Heart left ventricle (tissue), 13 donors: ENCODE data around the gene OS9.

ENCODE experiments used
- CTCF ChIP-seq, 12 donors: fragments of 200-600 bp; sonication (generic) in 4 of 12; IDR thresholded peaks; one replicate each; pipeline versions ENCODE4 v1.5.0 to v1.8.0; 2018 to 2022; ENCODE audit warnings: antibody characterized with exemption in 12 of 12, mild to moderate bottlenecking in 5 of 12
- POLR2A ChIP-seq, 2 donors: fragments of 450-650 bp; IDR thresholded peaks; one replicate each; pipeline ENCODE4 v1.6.1; 2017; ENCODE audit warnings: antibody characterized with exemption in 2 of 2, mild to moderate bottlenecking in 2 of 2, moderate library complexity in 2 of 2
- donor health status: ischemic (EF 13 %, LVEDD 7.1; RV severe dilation, severe dysfunction).
- donor health status: DM: no; HTN: yes; CAD: no.
- donor health status: DM: no; HTN: no; CAD: no.
- donor health status: ischemic (EF 25% LVEDD 6.9; RV normal size, moderate dysfunction).
- donor health status: ischemic (EF 25% LVEDD 5.7; RV mildly dilated, moderate dysfunction).
- donor health status: ischemic (EF 35%, LVEDD 5.7; RV mildly dilated, moderate dysfunction).
- donor health status: nonischemic (EF 11% LVEDD 7.7; RV severe dilation, severe dysfunction).
- donor health status: DM: yes; HTN: yes; CAD: no.
- donor health status: PGD.
- donor health status: ischemic (EF 29% LVEDD 5.4; RV normal size, mild dysfunction).
- donor health status: nonischemic (EF 23%, LVEDD 6.1; RV moderate dilation, normal function).

DNA sequence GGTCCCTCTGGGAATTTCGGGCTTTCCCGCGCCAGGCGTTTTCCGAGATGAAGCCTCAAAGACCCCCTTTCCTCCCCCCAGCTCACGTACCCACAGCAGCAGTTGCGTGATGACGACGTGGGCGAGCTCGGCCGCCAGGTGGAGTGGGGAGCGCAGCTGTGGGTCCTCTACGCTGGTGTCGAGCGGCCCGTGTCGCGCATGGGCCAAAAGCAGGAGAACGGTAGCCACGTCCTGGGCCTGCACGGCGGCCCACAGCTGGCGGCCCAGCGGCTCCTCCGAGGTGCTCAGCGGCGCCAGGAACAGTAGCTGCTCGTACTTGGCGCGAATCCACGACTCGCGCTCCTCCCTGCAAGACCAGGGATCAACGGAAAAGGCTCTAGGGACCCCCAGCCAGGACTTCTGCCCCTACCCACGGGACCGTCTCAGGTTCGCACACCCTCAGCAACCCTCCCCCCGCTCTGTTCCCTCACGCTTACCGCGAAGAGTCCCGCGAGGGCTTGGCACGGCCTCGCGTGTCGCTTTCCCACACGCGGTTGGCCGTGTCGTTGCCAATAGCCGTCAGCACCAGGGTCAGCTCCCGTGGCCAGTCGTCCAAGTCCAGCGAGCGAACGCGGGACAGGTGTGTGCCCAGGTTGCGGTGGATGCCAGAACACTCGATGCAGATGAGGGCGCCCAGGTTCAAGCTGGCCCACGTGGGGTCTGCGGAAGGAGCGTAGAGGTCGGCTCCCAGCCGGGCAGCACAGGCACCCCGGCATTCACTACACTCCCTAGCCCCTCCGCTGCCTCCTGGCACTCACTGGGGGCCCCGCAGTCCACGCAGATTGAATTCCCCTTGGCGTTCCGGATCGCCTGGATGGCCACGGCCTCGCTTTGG, 33.2 kb downstream of the OS9 start:
- TF ChIP-seq CTCF (IDR thresholded peaks at IDR 0.05) (peak in 10 of 12 donors; percentile 8 to 56 (median 42)), POLR2A (IDR thresholded peaks at IDR 0.05) (no peak)
